Measurements from ENCODE around the gene KRTAP10-9. TPM values are rescaled to one million over a fixed set of nuclear protein-coding genes. Genes with fewer than 3 reads are reported as not detected.

Gene KRTAP10-9
- total RNA-seq, 4 donors from 2014 or later: not detected

- TF ChIP-seq EP300 (IDR thresholded peaks at IDR 0.05) (no peak), POLR2AphosphoS5 (IDR thresholded peaks at IDR 0.05) (no peak), POLR2A (IDR thresholded peaks at IDR 0.05; ENCODE audit: low read depth) (no peak), CTCF (IDR thresholded peaks at IDR 0.05) (no peak)
- H3K27ac ChIP-seq (replicated peaks in 1 of 4): no peak overlapping the region
- DNase-seq (ENCODE audit: extremely low spot score): peak; percentile 45
- no peaks in the 10 kb centered on the region for H3K36me3 ChIP-seq
- H3K9me3 ChIP-seq: peaks cover 0 to 36% (median 16%) of the 10 kb centered on the region in 4 donors
- intact Hi-C loops (cut with DNase I): no loop called here
- H3K4me1 ChIP-seq: peaks cover 0 to 16% (median 5%) of the 10 kb centered on the region in 4 donors
- peaks cover 0 to 27% (median 0%) of the 10 kb centered on the region in 4 donors for H3K27me3 ChIP-seq
- 86% methylated on average over 3 of the region's 3 CpGs for WGBS
- no peak overlapping the region for H3K4me3 ChIP-seq
Observed at GRCh38 chr21:44581158-44581557, 45.7 kb upstream of the KRTAP10-9 start.

GRCh38 chr21:44582055-44582454, 44.8 kb upstream of the KRTAP10-9 start:
- Histone ChIP-seq H3K4me3 (no peak overlapping the region), H3K27me3 (peaks cover 0 to 33% (median 0%) of the 10 kb centered on the region in 4 donors), H3K36me3 (no peaks in the 10 kb centered on the region), H3K4me1 (peaks cover 0 to 16% (median 5%) of the 10 kb centered on the region in 4 donors), H3K9me3 (peaks cover 0 to 29% (median 10%) of the 10 kb centered on the region in 4 donors), H3K27ac (replicated peaks in 1 of 4) (no peak overlapping the region)
- TF ChIP-seq POLR2A (IDR thresholded peaks at IDR 0.05; ENCODE audit: low read depth) (no peak), CTCF (IDR thresholded peaks at IDR 0.05) (no peak), EP300 (IDR thresholded peaks at IDR 0.05) (no peak), POLR2AphosphoS5 (IDR thresholded peaks at IDR 0.05) (no peak)
- no peak for DNase-seq (ENCODE audit: extremely low spot score)
- WGBS: 67% methylated on average over 15 of the region's 15 CpGs
- intact Hi-C loops (cut with DNase I): no loop called here

- H3K27ac ChIP-seq (replicated peaks in 1 of 4): no peak overlapping the region
- peaks cover 0 to 22% (median 4%) of the 10 kb centered on the region in 4 donors for H3K9me3 ChIP-seq
- H3K27me3 ChIP-seq: peaks cover 0 to 38% (median 0%) of the 10 kb centered on the region in 4 donors
- no peak for TF ChIP-seq EP300 (IDR thresholded peaks at IDR 0.05)
- no peak for TF ChIP-seq POLR2A (IDR thresholded peaks at IDR 0.05; ENCODE audit: low read depth)
- no peak for TF ChIP-seq CTCF (IDR thresholded peaks at IDR 0.05)
- TF ChIP-seq POLR2AphosphoS5 (IDR thresholded peaks at IDR 0.05): no peak
- WGBS: 20% methylated on average over 11 of the region's 11 CpGs
- no peak overlapping the region for H3K4me3 ChIP-seq
- peak; percentile 80 for DNase-seq (ENCODE audit: extremely low spot score)
- H3K36me3 ChIP-seq: no peaks in the 10 kb centered on the region
- intact Hi-C loops (cut with DNase I): no loop called here
- H3K4me1 ChIP-seq: peaks cover 0 to 16% (median 5%) of the 10 kb centered on the region in 4 donors
Observed at GRCh38 chr21:44583089-44583799, 43.6 kb upstream of the KRTAP10-9 start.

- no peak overlapping the region for H3K27ac ChIP-seq (replicated peaks in 1 of 4)
- peaks cover 0 to 16% (median 5%) of the 10 kb centered on the region in 4 donors for H3K4me1 ChIP-seq
- peaks cover 0 to 38% (median 0%) of the 10 kb centered on the region in 4 donors for H3K27me3 ChIP-seq
- no peaks in the 10 kb centered on the region for H3K36me3 ChIP-seq
- TF ChIP-seq CTCF (IDR thresholded peaks at IDR 0.05): no peak
- peaks cover 0 to 22% (median 4%) of the 10 kb centered on the region in 4 donors for H3K9me3 ChIP-seq
- no peak for DNase-seq (ENCODE audit: extremely low spot score)
- intact Hi-C loops (cut with DNase I): no loop called here
- H3K4me3 ChIP-seq: no peak overlapping the region
- WGBS: 67% methylated on average over 6 of the region's 6 CpGs
Observed at GRCh38 chr21:44583800-44584147, 43.1 kb upstream of the KRTAP10-9 start.
